Activated CD8-positive, alpha-beta memory T cell treated with anti-CD3 and anti-CD28 coated beads, Interleukin-2, amount 50 U/mL, for 24 hours (primary cell): ENCODE measurements around the gene HTRA1.

Experiments used
- DNase-seq: peaks from one replicate; pipeline ENCODE4 v3.0.0-alpha.2; 2020; ENCODE audit errors: extremely low read depth

Gene HTRA1

DNA sequence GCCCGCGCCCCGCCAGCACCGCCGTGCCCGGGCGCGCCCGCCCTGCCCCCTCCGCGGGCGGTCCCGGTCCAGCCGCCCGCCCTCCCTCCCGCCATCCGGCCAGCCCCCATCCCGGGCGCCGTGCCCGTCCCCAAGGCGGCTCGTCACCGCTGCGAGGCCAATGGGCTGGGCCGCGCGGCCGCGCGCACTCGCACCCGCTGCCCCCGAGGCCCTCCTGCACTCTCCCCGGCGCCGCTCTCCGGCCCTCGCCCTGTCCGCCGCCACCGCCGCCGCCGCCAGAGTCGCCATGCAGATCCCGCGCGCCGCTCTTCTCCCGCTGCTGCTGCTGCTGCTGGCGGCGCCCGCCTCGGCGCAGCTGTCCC lies at the start of gene HTRA1:
Gene HTRA1 (plus strand): TSS at position 187 of the 362 bp plus-strand sequence. CDS start 100 bp downstream, at position 287.
- no peak for DNase-seq

DNA sequence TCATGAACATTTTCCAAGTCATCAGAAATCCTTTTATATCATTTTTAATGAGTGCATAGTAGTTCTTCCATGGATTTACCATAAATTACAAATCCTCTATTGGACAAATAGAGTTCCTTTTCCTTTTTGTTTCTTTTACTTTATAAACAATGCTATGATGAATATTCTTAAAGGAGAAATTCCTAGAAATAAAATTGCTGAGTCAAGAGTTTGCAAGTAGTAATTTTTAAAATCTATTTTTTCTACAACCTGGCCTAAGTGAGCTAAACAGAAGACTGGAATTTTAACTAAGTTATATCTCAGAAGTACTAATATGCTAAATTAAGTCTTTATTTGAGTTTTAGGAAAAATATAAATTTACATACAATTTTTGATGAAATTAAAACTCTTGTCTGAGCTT lies 48.0 kb upstream of the HTRA1 start:
- no peak for DNase-seq

DNA sequence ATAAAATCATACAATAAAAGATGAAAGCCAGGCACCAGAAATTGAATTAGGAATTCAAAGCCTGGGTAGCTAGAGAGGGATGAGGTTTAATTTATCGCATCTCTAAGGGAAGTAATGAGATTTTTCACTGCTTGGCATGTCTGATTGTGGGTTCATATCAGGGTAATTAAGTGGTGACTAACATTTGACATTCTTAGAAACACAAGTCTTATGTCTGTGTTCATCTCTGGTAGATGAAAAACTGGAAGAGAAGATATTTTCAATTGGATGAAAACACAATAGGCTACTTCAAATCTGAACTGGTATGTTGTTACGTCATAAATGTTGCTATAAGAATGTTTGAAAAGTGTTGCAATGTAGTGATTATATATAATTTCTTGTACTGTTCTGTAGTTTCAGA lies 43.7 kb upstream of the HTRA1 start:
- DNase-seq = no peak

DNA sequence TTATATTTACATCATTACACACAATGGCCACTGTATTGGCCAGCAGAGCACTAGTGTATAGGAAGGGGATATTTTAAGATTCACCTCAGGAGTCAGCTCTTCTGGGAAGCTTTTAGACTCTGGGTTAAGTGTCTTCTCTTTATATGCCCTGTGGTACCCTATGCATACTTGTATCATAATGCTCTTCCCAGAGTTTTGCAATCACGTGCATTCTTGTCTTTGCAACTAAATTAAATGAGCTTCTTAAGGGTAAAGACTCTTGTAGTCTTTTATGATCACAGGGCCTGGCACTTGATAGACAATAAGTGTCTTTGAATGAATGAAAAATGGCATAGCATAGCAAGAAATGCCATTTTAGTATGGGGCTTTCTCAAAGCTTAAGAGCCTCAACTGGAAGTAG lies 42.3 kb upstream of the HTRA1 start:
- DNase-seq = no peak

DNA sequence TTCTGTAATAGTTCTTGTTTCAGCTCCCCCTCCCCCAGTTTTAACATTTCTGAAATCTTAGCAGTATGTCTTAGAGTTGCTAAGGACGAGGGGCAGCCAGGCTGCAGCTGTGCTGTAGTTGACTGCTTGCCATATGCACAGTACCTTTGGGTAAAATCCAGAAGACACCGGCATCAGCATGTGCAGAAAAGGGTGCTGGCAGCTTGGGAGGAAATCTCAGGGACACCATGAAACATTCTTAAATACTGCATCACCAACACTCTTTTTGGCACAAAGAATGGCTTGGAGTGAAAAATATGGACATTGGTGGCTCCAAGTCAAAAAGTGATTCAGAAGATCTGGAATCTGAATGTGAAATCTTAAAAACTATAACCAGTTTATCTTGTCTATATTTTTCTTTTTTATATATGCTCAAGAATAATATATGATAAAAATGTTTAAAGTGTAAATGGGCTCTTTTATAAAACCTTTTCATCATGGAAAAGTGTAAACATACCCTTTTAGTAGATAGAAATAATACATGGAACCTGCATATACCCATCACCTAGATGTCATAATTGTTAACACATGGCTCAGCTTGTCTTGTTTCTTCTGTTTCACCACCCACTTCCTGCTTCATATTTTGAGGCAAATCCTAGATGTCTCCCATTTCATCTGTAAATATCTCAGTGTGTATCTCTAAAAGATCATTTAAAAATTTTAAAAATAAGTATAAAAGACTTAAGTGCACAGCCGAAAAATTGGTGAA lies 41.3 kb upstream of the HTRA1 start:
- no peak for DNase-seq

DNA sequence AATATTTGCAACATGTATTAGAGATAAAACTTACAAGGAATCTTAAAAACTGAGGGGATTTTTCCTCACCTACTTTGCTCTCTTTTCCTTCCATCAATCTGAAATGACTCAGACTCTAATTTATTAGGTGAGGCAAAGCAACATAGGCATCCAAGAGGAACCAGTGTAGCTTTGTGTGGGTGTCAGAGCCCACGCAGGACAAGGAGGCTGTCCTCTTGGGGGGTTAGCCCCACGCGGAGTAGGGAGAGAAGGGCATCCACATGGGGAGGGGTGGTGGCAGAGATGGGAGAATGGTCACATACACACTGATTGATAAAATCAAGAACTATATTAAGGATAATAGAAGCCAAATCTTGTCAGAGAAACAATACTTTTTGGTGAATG lies 40.7 kb upstream of the HTRA1 start:
- DNase-seq = no peak

DNA sequence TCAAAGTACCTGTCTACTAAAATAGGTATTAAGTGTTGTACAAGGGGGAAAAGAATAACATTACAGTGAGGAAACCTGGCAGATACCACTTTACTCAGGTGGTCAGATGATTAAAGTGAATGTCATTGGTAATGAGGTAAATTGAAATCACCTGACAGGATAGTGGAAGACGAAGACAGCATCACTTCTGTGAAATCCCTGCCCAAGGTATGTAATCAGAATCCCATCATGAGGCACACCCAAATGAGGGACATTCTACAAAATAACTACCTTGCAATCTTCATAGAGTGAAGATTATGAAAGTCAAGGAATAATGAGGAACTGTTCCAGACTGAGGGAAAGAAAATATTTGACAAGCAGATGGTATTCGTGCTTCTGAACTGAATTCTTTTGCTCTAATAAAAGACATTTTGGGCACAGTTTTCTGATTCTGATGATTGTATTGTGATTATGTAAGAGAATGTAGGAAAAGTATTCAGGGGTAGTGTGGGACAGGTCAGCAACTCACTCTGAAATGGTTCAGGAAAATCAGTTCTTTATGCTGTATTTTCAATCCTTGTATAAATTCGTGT lies 40.2 kb upstream of the HTRA1 start:
- DNase-seq = no peak

DNA sequence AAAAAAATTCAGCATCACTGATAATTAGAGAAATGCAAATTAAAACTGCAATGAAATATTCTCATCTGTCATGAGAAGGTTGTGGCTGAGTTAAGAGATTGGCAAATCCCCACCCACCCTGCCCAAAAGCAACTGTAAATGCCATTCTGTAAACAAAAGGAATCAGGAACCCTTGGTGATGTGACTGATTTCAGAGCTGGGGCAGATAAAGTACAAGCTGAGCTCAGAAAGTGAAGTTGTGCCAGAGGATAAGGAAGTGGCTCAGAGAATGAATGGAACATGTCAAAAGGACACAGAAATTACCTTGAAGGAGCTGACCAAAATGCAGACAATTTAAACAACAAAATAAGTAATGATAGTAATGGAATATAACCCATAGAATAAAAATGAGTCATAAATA lies 39.6 kb upstream of the HTRA1 start:
- DNase-seq = no peak

DNA sequence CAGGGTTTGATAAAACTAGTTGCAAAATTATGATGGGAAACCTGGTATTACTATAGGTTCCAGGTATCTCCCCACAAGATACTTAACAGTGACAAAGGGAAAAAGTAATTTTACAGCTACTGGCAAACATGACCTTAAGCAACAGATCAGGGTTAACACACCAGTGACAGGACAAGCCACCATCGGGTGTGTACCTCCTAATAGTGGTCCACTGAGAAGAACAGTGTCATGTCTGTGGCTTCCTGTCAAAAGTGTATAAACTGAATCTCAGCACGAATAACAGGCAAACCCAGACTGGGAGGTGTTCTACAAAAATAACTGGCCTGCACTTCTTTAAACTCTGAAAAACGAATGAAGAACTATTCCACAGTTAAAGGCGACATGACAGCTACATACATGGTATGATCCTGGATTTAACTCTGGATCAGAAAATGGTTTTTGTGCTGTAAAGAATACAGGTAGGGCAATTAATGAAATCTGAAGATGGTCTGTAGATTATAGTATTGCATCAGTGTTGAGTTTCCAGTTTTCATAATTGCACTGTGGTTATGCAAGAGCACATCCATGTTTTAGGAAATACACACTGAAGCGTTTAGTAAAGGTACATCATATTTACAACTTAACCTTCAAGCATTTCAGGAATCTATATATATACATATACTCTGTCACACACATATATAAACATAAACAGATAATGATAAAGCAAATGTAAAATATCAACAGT lies 38.9 kb upstream of the HTRA1 start:
- DNase-seq = no peak

DNA sequence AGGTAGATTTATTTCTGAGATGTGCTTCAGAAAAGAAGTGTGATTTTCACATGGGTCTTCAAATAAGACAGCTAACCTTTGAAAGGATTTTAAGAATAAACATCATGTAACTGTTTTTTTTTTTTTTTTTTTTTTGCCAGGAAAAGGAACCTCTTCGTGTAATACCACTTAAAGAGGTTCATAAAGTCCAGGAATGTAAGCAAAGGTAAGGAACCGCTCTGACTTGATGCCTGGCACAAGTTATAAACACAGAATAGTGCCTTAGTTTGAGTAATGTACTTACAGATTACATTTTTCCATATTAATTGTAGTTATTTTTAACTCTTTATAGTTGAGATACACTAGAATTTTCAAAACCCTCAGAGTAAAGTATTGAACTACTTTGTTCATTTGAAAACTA lies 37.3 kb upstream of the HTRA1 start:
- no peak for DNase-seq

DNA sequence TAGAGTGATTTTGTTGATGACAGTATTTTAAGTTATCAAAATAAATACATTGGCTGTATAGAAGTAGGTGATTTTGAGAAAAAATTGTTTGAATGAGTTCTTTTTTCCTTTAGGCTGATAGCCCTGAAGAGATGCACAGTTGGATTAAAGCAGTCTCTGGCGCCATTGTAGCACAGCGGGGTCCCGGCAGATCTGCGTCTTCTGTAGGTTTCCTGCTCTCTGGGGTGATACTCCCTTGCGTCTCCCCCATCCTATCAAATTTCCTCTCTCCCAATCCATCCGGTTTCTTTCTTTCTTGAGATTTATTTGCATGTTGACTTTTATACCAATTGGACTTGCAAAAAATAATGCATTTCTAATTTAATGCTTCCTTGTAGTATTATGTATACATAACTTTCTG lies 34.5 kb upstream of the HTRA1 start:
- no peak for DNase-seq

DNA sequence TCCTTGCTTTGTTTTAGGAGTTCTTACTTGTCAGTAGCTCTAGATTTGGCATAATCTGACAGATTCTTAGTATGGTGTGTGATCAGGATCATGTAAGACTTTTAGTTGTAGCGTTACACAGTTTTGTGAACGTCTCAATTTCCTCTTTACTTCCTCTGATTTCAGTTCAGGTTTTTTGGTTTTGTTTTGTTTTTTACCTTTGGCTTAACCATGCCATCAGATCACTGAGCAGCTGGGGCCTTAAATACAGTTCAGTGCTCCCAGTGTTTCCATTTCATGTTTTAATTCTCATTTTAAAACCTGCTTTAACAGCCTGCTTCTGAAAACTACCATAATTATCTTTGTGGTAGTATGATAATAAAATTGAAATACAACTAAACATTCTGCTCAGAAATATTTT lies 34.1 kb upstream of the HTRA1 start:
- no peak for DNase-seq

DNA sequence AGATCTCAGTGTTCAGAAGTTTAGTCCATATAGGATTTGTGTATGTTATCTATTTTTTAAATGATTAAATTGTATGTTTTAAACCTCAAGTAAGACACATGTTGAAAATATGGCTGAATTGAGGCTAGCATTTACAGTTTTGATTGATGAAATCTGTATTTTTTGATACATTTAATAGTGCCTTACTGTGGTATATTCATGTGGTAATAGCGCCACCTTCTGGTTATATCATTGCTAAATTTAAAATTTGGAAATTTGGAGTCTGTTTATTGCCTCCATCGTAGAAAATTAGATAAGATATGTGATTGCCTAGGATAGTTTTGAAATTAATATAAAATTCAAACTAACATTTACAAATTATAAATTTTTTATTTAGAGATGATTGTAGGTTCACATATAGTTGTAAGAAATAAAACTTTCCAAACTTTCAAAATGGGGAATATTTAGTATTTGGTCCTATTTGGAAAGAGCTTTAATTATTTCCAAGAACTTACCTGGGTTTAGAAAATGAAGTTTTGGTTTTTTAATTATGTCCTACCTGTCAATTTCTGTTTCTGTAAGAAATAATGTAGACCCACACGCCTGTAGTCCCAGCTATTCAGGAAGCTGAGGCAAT lies 26.0 kb upstream of the HTRA1 start:
- no peak for DNase-seq

DNA sequence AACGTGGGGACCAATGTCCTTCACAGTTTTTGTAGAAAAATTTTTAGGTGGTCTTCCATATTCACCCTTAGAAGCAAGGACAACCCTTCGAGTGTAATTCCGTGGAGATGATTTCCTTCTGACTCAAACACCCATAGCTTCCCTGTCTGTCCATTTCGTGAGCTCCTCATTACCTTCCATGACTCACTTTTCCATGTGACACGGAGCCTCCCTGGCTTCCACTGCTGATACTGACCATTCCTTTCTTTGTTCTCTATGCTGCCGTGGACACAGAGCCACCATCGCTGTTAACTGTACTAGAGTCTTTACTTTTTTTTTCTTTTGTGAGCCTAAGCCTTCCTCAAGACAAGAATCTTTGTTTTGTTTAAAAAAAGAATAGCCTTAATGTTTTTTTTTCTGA lies 19.4 kb upstream of the HTRA1 start:
- no peak for DNase-seq

DNA sequence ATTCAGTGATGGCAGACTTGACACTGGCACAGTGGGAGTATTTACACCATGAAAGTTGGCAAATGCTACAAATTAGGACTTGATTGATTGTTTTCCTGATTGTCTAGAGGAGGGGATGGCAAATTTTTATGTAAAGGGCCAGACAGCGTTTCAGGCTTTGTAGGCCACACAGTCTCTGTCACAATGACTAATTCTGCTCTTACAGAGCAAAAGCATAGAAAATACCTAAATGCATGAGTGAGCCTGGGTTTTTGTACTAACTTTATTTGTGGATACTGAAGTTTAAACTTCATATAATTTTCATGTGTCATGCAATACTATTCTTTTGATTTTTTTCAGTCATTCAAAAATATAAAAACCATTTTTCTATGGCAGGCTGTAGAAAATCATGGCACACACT lies 15.9 kb upstream of the HTRA1 start:
- DNase-seq = no peak

DNA sequence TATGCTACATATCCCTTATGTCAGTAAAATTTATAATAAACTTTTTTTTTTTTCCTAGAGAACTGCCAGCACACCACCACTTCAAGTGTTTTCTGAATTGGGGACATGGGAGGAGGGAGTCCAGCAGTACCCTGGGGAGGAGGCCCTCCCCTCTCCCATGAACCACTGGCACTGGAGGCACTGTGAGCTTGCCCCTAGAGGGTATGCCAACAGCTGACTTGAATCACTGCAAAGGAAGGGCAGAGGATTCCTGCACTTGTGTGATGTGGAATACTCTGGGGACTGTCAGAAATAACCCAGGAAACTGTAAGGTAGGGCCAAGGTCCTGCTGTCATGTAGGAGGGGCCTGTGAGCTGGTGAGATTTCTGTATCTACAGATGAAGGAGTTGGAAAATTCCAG lies 15.4 kb upstream of the HTRA1 start:
- no peak for DNase-seq

DNA sequence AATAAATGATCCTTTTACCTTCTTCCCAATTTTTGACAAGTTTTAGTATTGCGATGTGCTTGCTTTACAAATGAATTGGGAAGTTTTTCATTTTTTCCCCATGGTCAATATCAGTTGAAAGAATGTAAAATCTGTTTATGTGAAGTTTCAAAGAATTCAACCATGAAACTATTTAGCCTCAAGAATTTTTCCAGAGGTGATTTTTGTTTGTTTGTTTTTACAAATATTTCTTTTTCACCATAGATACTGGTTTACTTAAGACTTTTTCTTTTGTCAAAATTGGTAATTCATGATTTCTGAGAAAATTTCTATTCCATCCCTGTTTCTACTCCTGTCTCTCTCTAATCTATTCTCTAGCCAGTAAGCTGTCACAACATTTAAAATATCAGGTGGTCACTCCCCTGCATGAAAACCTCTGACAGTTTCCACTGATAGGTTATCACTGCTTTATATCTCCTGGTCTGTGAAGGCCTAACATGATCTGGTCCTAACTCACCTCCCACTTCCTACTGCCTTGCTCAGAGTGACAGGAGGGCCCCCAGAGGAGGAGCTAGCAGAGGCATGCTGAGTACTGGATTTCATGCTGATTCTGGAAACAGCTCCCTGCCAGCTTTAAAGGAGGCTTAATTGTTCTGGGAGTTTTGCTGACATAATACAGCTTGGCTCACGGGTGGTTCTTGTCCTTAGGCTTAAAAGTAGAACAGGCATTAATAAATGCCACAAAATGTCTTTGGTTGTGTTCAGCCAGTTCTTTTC lies 14.5 kb upstream of the HTRA1 start:
- no peak for DNase-seq

DNA sequence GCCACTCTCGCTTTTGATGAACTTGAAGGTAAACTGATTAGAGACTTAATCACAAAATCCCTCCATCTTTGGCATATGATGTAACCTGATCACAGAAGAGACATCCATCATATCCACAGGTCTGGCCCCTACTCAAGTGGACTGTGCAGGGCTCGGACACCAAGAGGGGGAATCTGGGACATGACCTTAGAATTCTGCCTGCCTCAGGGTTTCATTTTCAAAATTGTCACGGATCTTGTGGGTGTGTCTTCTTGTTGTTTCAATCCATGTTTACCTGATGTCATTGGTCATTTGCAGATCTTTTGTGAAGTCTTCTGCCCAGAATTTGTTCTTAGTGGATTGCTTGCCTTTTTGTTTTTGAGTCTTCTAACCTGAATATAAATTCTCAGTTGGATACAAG lies 12.8 kb upstream of the HTRA1 start:
- DNase-seq = no peak

DNA sequence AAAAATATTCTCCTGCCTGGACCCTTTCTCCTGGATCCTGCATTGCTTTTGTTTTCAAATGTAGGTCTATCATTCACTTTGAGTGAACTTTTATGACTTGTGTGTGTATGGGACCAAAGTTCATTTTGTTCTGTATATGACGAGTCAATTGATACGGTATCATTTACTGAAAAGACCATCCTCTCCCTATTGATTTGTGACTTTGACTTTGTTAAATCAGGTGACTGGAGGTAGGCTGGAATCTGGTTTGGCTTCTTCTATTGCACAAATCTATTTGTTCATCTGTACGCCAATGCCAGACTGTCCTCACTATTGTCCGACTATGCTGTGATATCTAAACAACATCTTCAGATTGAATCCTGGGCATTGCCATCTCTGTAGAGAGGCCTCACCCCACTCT lies 12.2 kb upstream of the HTRA1 start:
- no peak for DNase-seq

DNA sequence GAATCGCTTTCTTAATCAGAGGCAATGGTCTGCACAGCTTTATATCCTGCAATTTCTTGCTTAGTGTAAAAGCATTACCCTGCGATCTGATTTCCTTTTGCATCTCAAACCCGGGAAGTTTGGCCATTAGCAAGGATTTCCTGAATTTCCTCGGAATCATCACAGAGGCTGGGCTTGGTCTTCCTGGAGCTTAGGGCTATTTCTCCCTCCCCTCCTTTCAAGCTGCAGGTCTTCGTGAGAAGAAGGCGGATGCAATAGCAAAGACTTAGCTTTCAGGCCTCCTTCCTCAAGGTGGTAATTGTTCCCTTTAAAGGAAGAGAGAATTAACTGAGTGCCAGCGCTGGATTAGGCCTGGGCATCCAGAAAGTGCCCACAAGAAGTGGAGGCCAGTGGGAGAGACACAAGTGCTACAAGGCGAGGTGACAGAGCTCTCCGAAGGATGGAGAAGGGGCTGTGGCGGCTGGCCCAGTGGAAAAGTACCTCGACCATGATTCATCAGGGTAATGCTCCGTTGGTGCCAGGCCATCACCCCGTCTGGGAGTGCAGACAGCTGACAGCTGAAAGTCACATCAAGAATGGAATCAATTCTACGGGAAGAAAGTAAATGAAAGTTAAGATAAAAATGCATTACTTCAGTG lies 10.9 kb upstream of the HTRA1 start:
- DNase-seq = no peak

DNA sequence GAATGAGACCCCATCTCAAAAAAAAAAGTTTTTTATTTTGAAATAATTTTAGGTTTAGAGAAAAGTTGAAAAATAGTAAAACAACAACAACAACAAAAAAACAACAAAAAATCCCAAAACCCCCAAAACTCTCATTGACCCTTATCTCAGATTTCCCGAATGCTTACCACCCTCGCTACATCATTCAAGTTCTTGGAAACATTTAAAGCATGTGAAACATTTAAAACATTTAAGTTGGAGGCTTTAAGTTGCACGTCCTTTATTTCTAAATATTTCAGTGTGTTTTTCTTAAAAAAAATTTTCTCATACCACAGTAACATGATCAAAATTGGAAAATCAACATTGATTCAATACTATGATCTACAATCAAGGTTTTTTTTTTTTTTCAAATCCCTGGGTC lies 7.3 kb upstream of the HTRA1 start:
- DNase-seq = no peak

DNA sequence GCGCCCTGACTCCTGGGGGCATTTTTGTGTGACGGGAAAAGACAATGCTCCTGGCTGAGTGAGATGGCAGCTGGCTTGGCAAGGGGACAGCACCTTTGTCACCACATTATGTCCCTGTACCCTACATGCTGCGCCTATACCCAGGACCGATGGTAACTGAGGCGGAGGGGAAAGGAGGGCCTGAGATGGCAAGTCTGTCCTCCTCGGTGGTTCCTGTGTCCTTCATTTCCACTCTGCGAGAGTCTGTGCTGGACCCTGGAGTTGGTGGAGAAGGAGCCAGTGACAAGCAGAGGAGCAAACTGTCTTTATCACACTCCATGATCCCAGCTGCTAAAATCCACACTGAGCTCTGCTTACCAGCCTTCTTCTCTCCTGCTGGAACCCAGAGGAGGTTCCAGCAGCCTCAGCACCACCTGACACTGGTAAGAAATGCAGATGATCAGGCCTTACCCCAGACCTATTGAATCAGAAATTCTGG lies 6.7 kb upstream of the HTRA1 start, which contains the start of gene ARMS2:
Gene ARMS2 (plus strand): TSS at position 51 of the 478 bp plus-strand sequence. CDS start 75 bp downstream, at position 126.
- no peak for DNase-seq
